Trophoblast cell (in vitro differentiated cells and primary cell): ENCODE measurements around the gene PTPN20.

Source experiments
- DNase-seq, 2 donors: peaks; one replicate each; pipeline ENCODE4 v3.0.0-alpha.2; 2016
- H2AFZ ChIP-seq: 2 replicates; pipeline ENCODE4 v1.6.1; 2013; ENCODE audit warnings: low read length, moderate library complexity, mild to moderate bottlenecking; ENCODE audit not compliant: insufficient read depth, poor library complexity
- H2AK5ac ChIP-seq: 2 replicates; pipeline ENCODE4 v1.6.1; 2013; ENCODE audit warnings: mild to moderate bottlenecking, low read length
- H2BK120ac ChIP-seq: 2 replicates; pipeline ENCODE4 v1.6.1; 2013; ENCODE audit warnings: low read length, mild to moderate bottlenecking, moderate library complexity; ENCODE audit not compliant: insufficient read depth, poor library complexity
- H2BK12ac ChIP-seq: 2 replicates; pipeline ENCODE4 v1.6.1; 2013; ENCODE audit warnings: mild to moderate bottlenecking, low read length, moderate library complexity
- H2BK5ac ChIP-seq: 2 replicates; pipeline ENCODE4 v1.6.1; 2013; ENCODE audit warnings: low read length, low read depth, moderate library complexity, mild to moderate bottlenecking; ENCODE audit not compliant: poor library complexity
- H3K14ac ChIP-seq: 2 replicates; pipeline ENCODE4 v1.6.1; 2013; ENCODE audit warnings: mild to moderate bottlenecking, low read length
- H3K18ac ChIP-seq: 2 replicates; pipeline ENCODE4 v1.6.1; 2013; ENCODE audit warnings: mild to moderate bottlenecking, low read length
- H3K23ac ChIP-seq: 2 replicates; pipeline ENCODE4 v1.6.1; 2013; ENCODE audit warnings: low read length
- H3K27ac ChIP-seq: 2 replicates; pipeline ENCODE4 v1.5.1; 2013; ENCODE audit warnings: low read depth, mild to moderate bottlenecking, inconsistent platforms, low read length, moderate library complexity
- H3K27me3 ChIP-seq: 2 replicates; pipeline ENCODE4 v1.6.1; 2013; ENCODE audit warnings: inconsistent platforms, mild to moderate bottlenecking, low read length, moderate library complexity; ENCODE audit not compliant: insufficient read depth
- H3K36me3 ChIP-seq, 2 experiments: 1 replicate in 1 of 2; 2 replicates in 1 of 2; pipeline ENCODE4 v1.6.1; 2013; ENCODE audit warnings: low read length in 2 of 2, mild to moderate bottlenecking in 2 of 2, moderate library complexity in 1 of 2; ENCODE audit not compliant: insufficient read depth in 2 of 2, control insufficient read depth in 1 of 2
- H3K4ac ChIP-seq: 2 replicates; pipeline ENCODE4 v1.6.1; 2013; ENCODE audit warnings: low read depth, mild to moderate bottlenecking, low read length, moderate library complexity
- H3K4me1 ChIP-seq, 2 experiments: 1 replicate in 1 of 2; 2 replicates in 1 of 2; pipeline ENCODE4 v1.6.1; 2013; ENCODE audit warnings: low read length in 2 of 2, mild to moderate bottlenecking in 2 of 2, moderate library complexity in 1 of 2; ENCODE audit not compliant: insufficient read depth in 2 of 2, control insufficient read depth in 1 of 2
- H3K4me2 ChIP-seq: 2 replicates; pipeline ENCODE4 v1.6.1; 2013; ENCODE audit warnings: inconsistent platforms, mild to moderate bottlenecking, low read length, moderate library complexity
- H3K4me3 ChIP-seq: 2 replicates; pipeline ENCODE4 v1.5.1; 2013; ENCODE audit warnings: mild to moderate bottlenecking, low read depth, low read length, inconsistent platforms
- H3K79me1 ChIP-seq: one replicate; pipeline ENCODE4 v1.6.1; 2013; ENCODE audit warnings: low read length
- H3K79me2 ChIP-seq: 2 replicates; pipeline ENCODE4 v1.6.1; 2013; ENCODE audit warnings: low read length, mild to moderate bottlenecking; ENCODE audit not compliant: control insufficient read depth, insufficient read depth, poor library complexity
- H3K9ac ChIP-seq: 2 replicates; pipeline ENCODE4 v1.6.1; 2013; ENCODE audit warnings: mild to moderate bottlenecking, low read length
- H3K9me3 ChIP-seq: 2 replicates; pipeline ENCODE4 v1.6.1; 2013; ENCODE audit warnings: low read depth, mild to moderate bottlenecking, control low read depth, inconsistent platforms, low read length; ENCODE audit not compliant: insufficient read depth
- H4K12ac ChIP-seq: 2 replicates; pipeline ENCODE4 v1.6.1; 2013; ENCODE audit warnings: low read depth, mild to moderate bottlenecking, low read length, moderate library complexity
- H4K8ac ChIP-seq: 2 replicates; pipeline ENCODE4 v1.6.1; 2013; ENCODE audit warnings: low read depth, mild to moderate bottlenecking, low read length, moderate library complexity
- H4K91ac ChIP-seq: one replicate; pipeline ENCODE4 v1.6.1; 2013; ENCODE audit warnings: low read depth, mild to moderate bottlenecking, low read length, moderate library complexity
- WGBS: extraction: QIAGEN DNeasy Blood & Tissue Kit; methylation state at CpG from one replicate; pipeline ENCODE4 v1.1.7; 2013; ENCODE audit warnings: missing lambda C conversion rate; ENCODE audit not compliant: insufficient read length, insufficient coverage; ENCODE audit errors: extremely low coverage; 5-methylcytosine and 5-hydroxymethylcytosine counted together

Gene PTPN20

GRCh38 chr10:47027784-47028260 is 116.6 kb downstream of the PTPN20 start:
- H3K4me1 ChIP-seq = no peaks in the 10 kb centered on the region
- no peak overlapping the region for H2BK5ac ChIP-seq
- peaks cover 5% of the 10 kb centered on the region for H3K9me3 ChIP-seq
- H2BK120ac ChIP-seq = no peak overlapping the region
- WGBS = no CpG with 5 or more reads among the region's 8 CpGs
- H3K4me2 ChIP-seq = no peak overlapping the region
- no peak overlapping the region for H3K9ac ChIP-seq
- H3K14ac ChIP-seq = no peak overlapping the region
- H3K4ac ChIP-seq = no peak overlapping the region
- no peak overlapping the region for H2AFZ ChIP-seq
- H3K23ac ChIP-seq = no peak overlapping the region
- H3K36me3 ChIP-seq = no peaks in the 10 kb centered on the region
- DNase-seq = no peak
- no peak overlapping the region for H3K18ac ChIP-seq
- H4K12ac ChIP-seq = no peak overlapping the region
- no peak overlapping the region for H4K91ac ChIP-seq
- no peak overlapping the region for H2AK5ac ChIP-seq
- H2BK12ac ChIP-seq = no peak overlapping the region
- H3K79me2 ChIP-seq = no peaks in the 10 kb centered on the region
- H3K4me3 ChIP-seq = no peak overlapping the region
- no peaks in the 10 kb centered on the region for H3K27me3 ChIP-seq
- H3K79me1 ChIP-seq = no peaks in the 10 kb centered on the region
- H3K27ac ChIP-seq = no peak overlapping the region
- H4K8ac ChIP-seq = no peak overlapping the region

- Histone ChIP-seq H3K14ac (no peak overlapping the region), H3K9me3 (peaks cover 5% of the 10 kb centered on the region), H3K4ac (no peak overlapping the region), H3K4me1 (no peaks in the 10 kb centered on the region), H2BK12ac (no peak overlapping the region), H3K27me3 (no peaks in the 10 kb centered on the region), H3K27ac (no peak overlapping the region), H3K9ac (no peak overlapping the region), H3K79me2 (no peaks in the 10 kb centered on the region), H2AFZ (no peak overlapping the region), H4K91ac (no peak overlapping the region), H2BK5ac (no peak overlapping the region), H3K18ac (no peak overlapping the region), H3K36me3 (no peaks in the 10 kb centered on the region), H2BK120ac (no peak overlapping the region), H3K4me2 (no peak overlapping the region), H2AK5ac (no peak overlapping the region), H4K8ac (no peak overlapping the region), H3K4me3 (no peak overlapping the region), H4K12ac (no peak overlapping the region), H3K23ac (no peak overlapping the region), H3K79me1 (no peaks in the 10 kb centered on the region)
- DNase-seq = no peak
- WGBS = no CpG with 5 or more reads among the region's 8 CpGs
Measured at GRCh38 chr10:47028466-47028865, 117.2 kb downstream of the PTPN20 start.

GRCh38 chr10:47029181-47030009 is 118.2 kb downstream of the PTPN20 start:
- H3K4me2 ChIP-seq = no peak overlapping the region
- H4K12ac ChIP-seq = no peak overlapping the region
- H2AFZ ChIP-seq = no peak overlapping the region
- no peak overlapping the region for H3K4me3 ChIP-seq
- H4K91ac ChIP-seq = no peak overlapping the region
- H3K9ac ChIP-seq = no peak overlapping the region
- H3K79me2 ChIP-seq = no peaks in the 10 kb centered on the region
- no peak overlapping the region for H2BK5ac ChIP-seq
- H3K9me3 ChIP-seq = no peaks in the 10 kb centered on the region
- H3K27ac ChIP-seq = no peak overlapping the region
- no peak overlapping the region for H2BK120ac ChIP-seq
- no peaks in the 10 kb centered on the region for H3K4me1 ChIP-seq
- H3K14ac ChIP-seq = no peak overlapping the region
- no peak overlapping the region for H3K18ac ChIP-seq
- H3K23ac ChIP-seq = no peak overlapping the region
- DNase-seq = no peak
- no peaks in the 10 kb centered on the region for H3K27me3 ChIP-seq
- no peak overlapping the region for H2BK12ac ChIP-seq
- no CpG with 5 or more reads among the region's 13 CpGs for WGBS
- no peak overlapping the region for H3K4ac ChIP-seq
- no peak overlapping the region for H4K8ac ChIP-seq
- H3K36me3 ChIP-seq = no peaks in the 10 kb centered on the region
- no peak overlapping the region for H2AK5ac ChIP-seq
- H3K79me1 ChIP-seq = no peaks in the 10 kb centered on the region

- no peak overlapping the region for H2BK5ac ChIP-seq
- no peak overlapping the region for H3K4me3 ChIP-seq
- H3K9ac ChIP-seq = no peak overlapping the region
- no peaks in the 10 kb centered on the region for H3K79me2 ChIP-seq
- H3K18ac ChIP-seq = no peak overlapping the region
- H4K91ac ChIP-seq = no peak overlapping the region
- H3K14ac ChIP-seq = no peak overlapping the region
- H2BK120ac ChIP-seq = no peak overlapping the region
- no peak overlapping the region for H3K27ac ChIP-seq
- H2AK5ac ChIP-seq = no peak overlapping the region
- H3K4ac ChIP-seq = no peak overlapping the region
- no peaks in the 10 kb centered on the region for H3K9me3 ChIP-seq
- no peak overlapping the region for H3K4me2 ChIP-seq
- H3K23ac ChIP-seq = no peak overlapping the region
- H3K27me3 ChIP-seq = no peaks in the 10 kb centered on the region
- no peak for DNase-seq
- no peak overlapping the region for H4K8ac ChIP-seq
- no peaks in the 10 kb centered on the region for H3K79me1 ChIP-seq
- no peak overlapping the region for H2BK12ac ChIP-seq
- H3K4me1 ChIP-seq = no peaks in the 10 kb centered on the region
- no peaks in the 10 kb centered on the region for H3K36me3 ChIP-seq
- no peak overlapping the region for H4K12ac ChIP-seq
- H2AFZ ChIP-seq = no peak overlapping the region
- WGBS = no CpG with 5 or more reads among the region's 10 CpGs
Measured at GRCh38 chr10:47030191-47030703, 119.0 kb downstream of the PTPN20 start.
